DMS79 treated with DMSO at 0.1 percent for 48 hours (cell line): ENCODE results near the gene CRACR2A.

Experiments
- DNase-seq: peaks from one replicate; lab custom pipeline; 2025; lab: John Stamatoyannopoulos, UW

The CRACR2A gene

DNA sequence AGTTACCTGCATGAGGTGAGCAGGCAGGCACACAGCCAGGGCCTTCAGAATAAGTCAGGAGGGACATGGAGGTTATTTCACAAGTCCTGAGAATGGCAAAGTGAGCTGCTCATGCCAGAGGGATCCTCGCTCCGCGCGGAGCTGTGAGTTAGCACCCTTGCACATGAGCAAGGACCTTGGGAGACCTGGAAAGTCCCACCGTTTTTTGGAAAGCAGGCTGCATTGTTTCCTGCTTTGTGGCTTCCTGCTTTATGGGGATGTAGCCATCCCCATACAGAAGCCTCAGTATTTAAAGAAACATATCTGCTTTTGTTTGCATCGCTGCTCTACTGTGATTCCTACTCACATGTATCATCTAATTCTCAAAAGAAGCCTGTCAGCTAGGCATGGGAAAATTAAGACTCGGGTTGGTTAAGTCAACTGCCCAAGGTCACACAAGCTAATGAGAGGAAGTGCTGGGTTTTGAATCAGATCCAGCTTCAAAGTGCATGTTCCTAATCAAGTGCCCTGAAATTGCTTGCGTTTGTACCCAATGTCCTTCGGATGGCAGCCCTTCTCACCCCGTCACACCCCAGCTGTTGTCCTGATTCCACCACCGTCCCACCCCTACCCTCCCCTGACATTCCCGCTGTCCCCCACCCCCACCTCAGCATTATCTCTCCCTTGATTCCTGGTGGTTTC is 106.2 kb downstream of the CRACR2A start:
- no peak for DNase-seq

- DNase-seq = no peak
Measured at GRCh38 chr12:3645091-3645490, 107.8 kb downstream of the CRACR2A start.

DNA sequence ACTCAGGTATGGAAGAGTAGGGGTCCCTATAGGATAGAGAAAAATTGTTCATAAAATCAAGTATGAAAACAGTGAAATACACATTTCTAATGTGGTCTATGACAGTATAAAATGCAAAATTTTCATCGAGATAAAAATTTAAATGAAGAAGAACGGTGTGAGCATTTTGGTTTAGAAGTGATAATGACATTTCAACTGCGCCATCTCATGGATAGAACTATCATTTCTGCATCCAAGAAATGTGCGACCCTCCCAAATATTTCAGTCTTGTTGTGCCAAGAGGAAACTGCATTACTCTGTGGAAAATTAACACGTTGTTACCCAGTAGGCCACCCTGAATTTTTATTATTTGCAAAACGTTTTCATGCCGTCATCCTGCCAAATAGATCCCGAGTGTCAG is 108.8 kb downstream of the CRACR2A start:
- DNase-seq = no peak

DNA sequence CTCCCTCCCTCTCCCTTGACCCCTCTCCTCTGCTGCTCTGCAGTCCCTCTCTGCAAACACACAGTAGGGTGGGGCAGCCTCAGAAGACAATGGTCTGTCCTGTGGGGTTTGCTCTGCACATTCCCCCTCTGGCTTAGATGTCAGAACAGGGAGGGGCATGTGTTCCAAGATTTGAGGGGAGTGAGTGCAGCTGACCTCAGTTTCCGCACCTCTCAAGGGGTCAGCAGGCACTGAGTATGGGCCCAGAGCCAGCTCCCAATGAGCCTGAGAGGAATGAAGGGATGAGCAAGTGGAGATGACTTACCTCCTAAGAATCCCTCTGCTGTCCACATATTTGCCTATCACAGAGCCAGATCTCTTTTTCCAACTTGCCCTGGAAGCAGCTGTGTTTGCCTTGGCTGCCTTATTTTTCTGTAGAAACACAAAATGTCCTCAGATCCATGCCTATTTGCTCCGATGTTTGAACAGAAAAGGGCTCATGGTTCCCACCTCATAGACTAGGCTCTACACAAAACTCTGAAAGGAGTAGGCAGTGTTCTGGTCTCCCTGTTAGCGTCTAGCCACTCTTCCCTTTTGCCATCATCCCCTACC is 111.4 kb downstream of the CRACR2A start:
- DNase-seq = no peak

- no peak for DNase-seq
Measured at GRCh38 chr12:3636328-3636727, 116.6 kb downstream of the CRACR2A start.

- DNase-seq = no peak
Measured at GRCh38 chr12:3634348-3634747, 118.6 kb downstream of the CRACR2A start.

DNA sequence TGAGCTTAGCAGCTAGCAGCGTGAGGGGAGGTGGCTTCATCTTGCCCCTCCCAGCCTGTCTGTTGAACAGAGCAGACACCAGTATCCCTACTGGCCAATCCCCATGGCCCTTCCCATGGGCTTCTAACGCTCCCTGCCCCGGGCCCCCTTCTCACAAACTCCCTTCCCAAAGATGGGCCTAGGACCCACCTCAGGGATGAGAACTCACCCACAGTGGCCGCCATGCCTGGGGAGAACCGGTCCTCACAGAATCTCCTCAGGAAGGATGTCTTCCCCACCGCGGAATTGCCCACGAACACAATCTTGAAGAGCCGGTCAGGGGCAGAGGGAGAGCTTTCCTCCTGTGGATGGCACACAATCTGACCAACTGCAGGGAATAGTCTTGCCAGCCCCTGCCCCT is 119.5 kb downstream of the CRACR2A start:
- DNase-seq = no peak

- DNase-seq = no peak
Measured at GRCh38 chr12:3632754-3633153, 120.2 kb downstream of the CRACR2A start.

- DNase-seq = no peak
Measured at GRCh38 chr12:3632256-3632655, 120.7 kb downstream of the CRACR2A start.

DNA sequence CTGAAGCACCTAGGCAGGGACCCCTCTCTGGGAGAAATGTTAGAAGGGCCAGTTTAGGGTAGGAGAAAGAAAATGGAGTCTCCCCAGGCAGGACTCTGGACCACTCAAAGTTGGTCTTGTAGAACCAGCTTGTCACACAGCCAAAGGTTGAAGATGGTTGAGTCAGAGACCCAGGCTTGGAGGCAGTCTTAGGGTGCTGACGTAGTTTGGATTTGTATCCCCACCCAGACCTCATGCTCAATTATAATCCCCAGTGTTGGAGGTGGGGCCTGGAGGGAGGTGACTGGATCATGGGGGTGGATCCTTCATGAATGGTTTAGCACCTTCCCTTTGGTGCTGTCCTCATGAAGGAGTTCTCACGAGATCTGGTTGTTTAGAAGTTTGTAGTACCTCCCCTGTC is 121.2 kb downstream of the CRACR2A start:
- no peak for DNase-seq

DNA sequence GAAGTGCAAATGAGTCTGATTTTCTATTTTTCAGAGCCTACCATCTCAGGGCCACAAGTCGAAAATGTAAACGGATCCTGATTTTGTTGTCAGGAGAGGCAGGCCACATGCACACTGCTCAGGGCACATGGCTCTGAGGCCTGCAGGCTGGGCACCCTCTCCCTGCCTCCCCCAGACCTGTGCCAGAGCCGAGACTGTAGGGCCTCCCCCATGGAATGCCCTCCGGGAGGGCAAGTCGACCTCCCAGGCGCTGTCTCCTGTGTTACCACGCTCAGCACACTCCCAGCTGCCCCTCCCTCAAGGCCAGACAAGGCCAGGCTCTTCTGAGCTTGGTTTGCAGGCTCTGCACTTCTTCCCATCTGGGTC is 121.7 kb downstream of the CRACR2A start:
- DNase-seq = no peak

DNA sequence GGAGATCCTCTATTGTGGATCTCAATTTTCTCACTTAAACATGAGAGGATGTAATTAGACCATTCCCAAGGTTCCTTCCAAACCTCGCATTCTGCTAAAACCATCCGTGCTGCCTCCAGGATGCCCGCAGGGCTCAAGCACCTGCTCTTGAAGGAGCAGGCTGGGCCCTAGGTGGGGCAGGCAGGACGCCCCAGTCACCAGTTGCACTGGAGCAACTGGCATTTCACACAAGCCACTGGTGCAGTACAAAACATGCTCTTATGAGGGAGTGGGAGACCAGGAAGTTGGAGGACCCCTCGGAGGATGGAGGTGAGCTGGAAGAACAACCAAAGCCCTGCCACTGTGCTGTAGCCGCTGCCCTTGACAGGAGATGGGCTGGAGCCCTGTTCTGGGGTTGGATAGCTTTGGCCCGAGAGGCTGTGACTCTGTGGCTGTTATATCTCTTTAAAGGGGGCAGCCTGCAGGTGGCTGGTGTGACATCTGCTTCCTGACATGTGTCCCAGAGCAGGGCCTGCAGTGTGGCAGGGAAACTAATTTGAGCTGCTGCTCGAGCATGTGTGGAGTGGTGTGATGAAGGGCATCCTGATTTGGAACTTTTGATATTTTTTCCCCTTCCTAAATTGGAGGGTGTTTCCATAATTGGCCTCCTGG is 122.2 kb downstream of the CRACR2A start:
- no peak for DNase-seq

GRCh38 chr12:3630111-3630510 is 122.8 kb downstream of the CRACR2A start:
- DNase-seq = no peak

- DNase-seq = no peak
Measured at GRCh38 chr12:3629057-3629830, 123.7 kb downstream of the CRACR2A start.

- no peak for DNase-seq
Measured at GRCh38 chr12:3628629-3629028, 124.3 kb downstream of the CRACR2A start.

DNA sequence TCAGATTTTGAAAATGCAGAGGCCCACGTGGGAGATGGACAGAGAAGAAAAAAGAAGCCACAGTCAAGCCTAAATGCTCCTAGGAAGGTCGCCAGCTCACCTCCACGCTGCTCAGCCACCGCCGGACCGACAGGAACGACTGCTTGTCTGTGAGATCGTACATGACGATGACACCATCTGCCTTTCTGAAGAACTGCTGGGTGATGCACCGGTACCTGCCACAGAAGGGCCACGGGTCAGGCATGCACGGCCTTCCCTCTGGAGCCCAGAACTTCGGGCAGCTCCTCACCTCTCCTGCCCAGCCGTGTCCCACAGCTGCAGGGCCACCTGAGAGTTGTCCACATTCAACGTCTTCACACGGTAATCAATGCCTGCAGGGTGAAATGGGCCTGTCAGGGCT is 125.6 kb downstream of the CRACR2A start:
- no peak for DNase-seq

- DNase-seq = no peak
Measured at GRCh38 chr12:3624273-3624672, 128.6 kb downstream of the CRACR2A start.

DNA sequence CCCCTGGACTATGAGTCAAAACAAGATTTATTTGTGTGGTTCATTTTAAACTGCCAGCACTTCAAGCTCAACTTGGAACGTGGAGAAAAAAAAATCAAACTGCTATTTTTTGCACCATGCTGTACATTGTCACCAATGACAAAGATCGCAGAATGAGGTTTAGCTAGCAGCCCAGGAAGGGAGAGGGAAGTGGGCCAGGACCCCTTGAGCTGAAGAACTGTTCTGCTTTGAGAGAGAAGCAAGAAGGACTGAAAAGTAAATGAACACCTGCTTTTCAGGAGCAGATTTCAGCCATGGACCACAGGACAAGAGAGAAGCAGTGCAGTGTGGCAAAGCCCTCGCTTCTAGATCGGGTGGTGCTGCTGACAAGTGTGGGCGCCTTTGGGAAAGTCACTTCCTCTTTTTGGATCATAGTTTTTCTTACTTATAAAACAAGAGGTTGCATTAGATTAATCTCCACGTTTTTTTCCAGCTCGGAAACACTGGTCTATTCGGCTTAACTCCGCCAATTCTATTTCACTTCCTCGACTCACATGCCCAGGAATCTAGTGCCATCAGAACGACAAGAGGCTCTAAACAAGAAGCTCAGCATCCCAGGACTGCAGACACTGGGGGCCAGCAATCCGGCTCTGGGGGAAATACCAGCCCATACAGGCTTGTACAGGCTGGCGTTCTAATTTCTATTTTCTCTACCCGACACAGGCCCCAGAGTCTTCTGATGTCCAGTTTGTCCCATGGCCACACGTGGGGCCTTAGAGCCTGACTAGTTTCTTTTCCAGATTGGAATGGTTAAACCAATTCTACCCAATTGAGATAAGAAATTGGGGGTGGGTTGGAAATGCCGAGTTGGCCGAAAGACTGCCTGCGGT is 129.9 kb downstream of the CRACR2A start:
- DNase-seq = no peak

- DNase-seq = no peak
Measured at GRCh38 chr12:3622021-3622821, 130.7 kb downstream of the CRACR2A start.

GRCh38 chr12:3620856-3621255 is 132.1 kb downstream of the CRACR2A start:
- no peak for DNase-seq

DNA sequence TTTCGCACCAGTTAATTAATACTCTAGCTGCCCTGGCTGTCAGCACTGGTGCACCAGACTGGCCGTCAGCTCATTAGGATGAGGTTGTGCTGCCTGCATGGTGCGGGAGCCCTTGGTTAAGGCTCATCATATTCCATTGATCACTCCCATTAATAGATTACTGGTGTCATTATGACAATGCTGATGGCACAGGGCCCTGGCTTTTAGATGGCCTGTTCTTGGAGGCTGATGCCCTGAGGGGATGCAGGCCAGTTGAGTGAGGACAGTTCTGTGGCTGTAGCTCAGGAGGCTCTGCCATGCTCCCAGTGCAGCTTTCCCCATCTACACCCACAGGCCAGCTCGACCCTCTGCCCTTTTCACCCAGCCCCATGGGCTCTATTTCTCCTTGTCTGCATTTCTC is 135.3 kb downstream of the CRACR2A start:
- no peak for DNase-seq
